H1 (cell line): ENCODE results near the gene CAPN9. TPM values are rescaled to one million over a fixed set of nuclear protein-coding genes. Genes with fewer than 3 reads are reported as not detected.

Experiments used
- CTCF ChIA-PET: fragments of 300-600 bp; sonication (Branson Sonifier 250); formaldehyde crosslinking; loops from one replicate; lab custom pipeline; 2021; ENCODE audit not compliant: partially characterized antibody; lab: Charles Lee
- POLR2A ChIA-PET: fragments of 300-600 bp; sonication (Branson Sonifier 250); formaldehyde crosslinking; loops from one replicate; lab custom pipeline; 2021; ENCODE audit warnings: inconsistent platforms; ENCODE audit not compliant: partially characterized antibody; lab: Charles Lee
- DNase-seq, 2 experiments: peaks; one replicate each; pipeline versions ENCODE4 v3.0.0 to v3.0.0-alpha.2; 2010 to 2022; ENCODE audit warnings: low spot score in 2 of 2, low read depth in 1 of 2, mixed read lengths in 1 of 2
- FAIRE-seq: peaks from 2 replicates; lab custom pipeline; 2011; peaks lifted over from hg19 to GRCh38; lab: Jason Lieb, UNC
- H2AFZ ChIP-seq: 2 replicates; pipeline ENCODE4 v1.8.1; 2012; ENCODE audit warnings: low read length, inconsistent platforms
- H2AK5ac ChIP-seq: 2 replicates; pipeline ENCODE4 v1.6.1; 2013; ENCODE audit warnings: low read depth, low read length
- H2BK120ac ChIP-seq: replicated peaks from 2 replicates; pipeline ENCODE3; 2013; ENCODE audit warnings: low read depth, low read length, inconsistent platforms
- H2BK12ac ChIP-seq: 2 replicates; pipeline ENCODE4 v1.6.1; 2013; ENCODE audit warnings: low read depth, low read length
- H2BK15ac ChIP-seq: 2 replicates; pipeline ENCODE4 v1.6.1; 2013; ENCODE audit warnings: low read length
- H2BK20ac ChIP-seq: 2 replicates; pipeline ENCODE4 v1.6.1; 2013; ENCODE audit warnings: low read length
- H2BK5ac ChIP-seq: 2 replicates; pipeline ENCODE4 v1.6.1; 2013; ENCODE audit warnings: low read depth, low read length
- H3K14ac ChIP-seq: 2 replicates; pipeline ENCODE4 v1.6.1; 2013; ENCODE audit warnings: inconsistent platforms; ENCODE audit not compliant: insufficient read length
- H3K18ac ChIP-seq: 2 replicates; pipeline ENCODE4 v1.6.1; 2013; ENCODE audit warnings: low read length; ENCODE audit errors: extremely low read depth
- H3K23ac ChIP-seq: 2 replicates; pipeline ENCODE4 v1.6.1; 2013; ENCODE audit warnings: inconsistent platforms; ENCODE audit not compliant: insufficient read length
- H3K23me2 ChIP-seq: 2 replicates; pipeline ENCODE4 v1.6.1; 2013; ENCODE audit warnings: low read depth, low read length
- H3K27ac ChIP-seq: 2 replicates; pipeline ENCODE4 v1.6.1; 2011; ENCODE audit warnings: low read depth, low read length, inconsistent platforms
- H3K27me3 ChIP-seq, 4 experiments: replicated peaks in 1 of 4; 1 replicate in 1 of 4; 2 replicates in 3 of 4; pipeline versions ENCODE4 v1.6.1 to v1.8.1; 2011 to 2013; ENCODE audit warnings: low read length in 3 of 4, mild to moderate bottlenecking in 3 of 4, inconsistent platforms in 2 of 4, mixed read lengths in 2 of 4, moderate library complexity in 1 of 4; ENCODE audit not compliant: control insufficient read depth in 3 of 4, insufficient read depth in 3 of 4; ENCODE audit errors: extremely low read depth in 1 of 4
- H3K36me3 ChIP-seq, 4 experiments: 2 replicates each; pipeline versions ENCODE4 v1.6.1 to v1.8.1; 2011 to 2013; ENCODE audit warnings: mild to moderate bottlenecking in 4 of 4, low read length in 3 of 4, moderate library complexity in 2 of 4, control low read depth in 1 of 4, inconsistent platforms in 1 of 4; ENCODE audit not compliant: insufficient read depth in 4 of 4, control insufficient read depth in 2 of 4
- H3K4ac ChIP-seq: replicated peaks from 2 replicates; pipeline ENCODE3; 2013; ENCODE audit warnings: low read length, low read depth, mixed read lengths, inconsistent platforms; ENCODE audit not compliant: insufficient read length
- H3K4me1 ChIP-seq, 4 experiments: replicated peaks in 1 of 4; 1 replicate in 1 of 4; 2 replicates in 3 of 4; pipeline versions ENCODE4 v1.6.1 to v1.8.1; 2011 to 2013; ENCODE audit warnings: low read length in 3 of 4, inconsistent platforms in 2 of 4, mixed read lengths in 1 of 4; ENCODE audit not compliant: insufficient read depth in 4 of 4, control insufficient read depth in 3 of 4
- H3K4me2 ChIP-seq, 2 experiments: 2 replicates each; pipeline versions ENCODE4 v1.6.1 to v1.8.1; 2011 to 2013; ENCODE audit warnings: low read depth in 2 of 2, low read length in 2 of 2, control low read depth in 1 of 2, inconsistent platforms in 1 of 2, mild to moderate bottlenecking in 1 of 2; ENCODE audit not compliant: insufficient read depth in 1 of 2
- H3K4me3 ChIP-seq, 4 experiments: fragments of 200-600, 300-600 bp in 1 of 4; sonication (generic), shearing (Covaris generic), sonication (Bioruptor Twin) in 1 of 4; 2 replicates each; pipeline versions ENCODE4 v1.5.1 to v1.8.1; 2011 to 2016; ENCODE audit warnings: low read length in 4 of 4, low read depth in 3 of 4, control low read depth in 2 of 4, inconsistent platforms in 2 of 4, mild to moderate bottlenecking in 2 of 4, mixed read lengths in 1 of 4, moderate library complexity in 1 of 4; ENCODE audit not compliant: insufficient read depth in 2 of 4; ENCODE audit errors: extremely low read depth in 1 of 4
- H3K56ac ChIP-seq: replicated peaks from 2 replicates; pipeline ENCODE3; 2013; ENCODE audit warnings: low read depth, mild to moderate bottlenecking, mixed read lengths, low read length, inconsistent platforms; ENCODE audit not compliant: insufficient read length
- H3K79me1 ChIP-seq: 2 replicates; pipeline ENCODE4 v1.6.1; 2013; ENCODE audit warnings: low read depth, low read length, control low read depth
- H3K79me2 ChIP-seq, 2 experiments: 2 replicates each; pipeline versions ENCODE4 v1.6.1 to v1.8.1; 2012 to 2013; ENCODE audit warnings: low read length in 2 of 2, mild to moderate bottlenecking in 2 of 2, inconsistent platforms in 1 of 2; ENCODE audit not compliant: insufficient read depth in 2 of 2, control insufficient read depth in 1 of 2
- H3K9ac ChIP-seq, 4 experiments: replicated peaks in 1 of 4; 1 replicate in 1 of 4; 2 replicates in 3 of 4; pipeline versions ENCODE4 v1.6.1 to v1.8.1; 2011 to 2013; ENCODE audit warnings: low read depth in 3 of 4, low read length in 3 of 4, control low read depth in 2 of 4, mild to moderate bottlenecking in 2 of 4, moderate library complexity in 2 of 4, inconsistent platforms in 1 of 4; ENCODE audit errors: extremely low read depth in 1 of 4
- H3K9me3 ChIP-seq, 2 experiments: 2 replicates each; pipeline versions ENCODE4 v1.6.1 to v1.8.1; 2012 to 2013; ENCODE audit warnings: mild to moderate bottlenecking in 2 of 2, moderate library complexity in 2 of 2, control low read depth in 1 of 2, inconsistent platforms in 1 of 2, low read depth in 1 of 2, low read length in 1 of 2, mixed read lengths in 1 of 2; ENCODE audit not compliant: insufficient read depth in 2 of 2
- H4K20me1 ChIP-seq, 2 experiments: replicated peaks in 1 of 2; 2 replicates each; pipeline versions ENCODE3 to v1.8.1; 2011 to 2013; ENCODE audit warnings: inconsistent platforms in 2 of 2, low read length in 2 of 2, mild to moderate bottlenecking in 1 of 2; ENCODE audit not compliant: insufficient read depth in 2 of 2, control insufficient read depth in 1 of 2
- H4K5ac ChIP-seq: 2 replicates; pipeline ENCODE4 v1.6.1; 2013; ENCODE audit warnings: low read length, low read depth, mixed read lengths, inconsistent platforms; ENCODE audit not compliant: insufficient read length
- H4K8ac ChIP-seq: 2 replicates; pipeline ENCODE4 v1.8.0; 2013; ENCODE audit warnings: mild to moderate bottlenecking, moderate library complexity, low read length, inconsistent platforms; ENCODE audit not compliant: insufficient read depth; ENCODE audit errors: extremely low read depth
- H4K91ac ChIP-seq: replicated peaks from 2 replicates; pipeline ENCODE3; 2013; ENCODE audit warnings: low read length, mixed read lengths, inconsistent platforms; ENCODE audit not compliant: insufficient read length
- CBX8 ChIP-seq: fragments of 300-800, 300-1000 bp; sonication (generic); IDR thresholded peaks from 2 replicates; pipeline ENCODE4 v1.7.1; 2016; ENCODE audit warnings: low read depth, low read length, borderline replicate concordance
- WGBS, 2 experiments: shearing (Covaris generic) in 1 of 2; methylation state at CpG; one replicate each; pipeline versions ENCODE4 v1.1.6 to v1.1.7; 2013 to 2015; ENCODE audit warnings: low lambda C conversion rate in 2 of 2, mixed read lengths in 2 of 2, inconsistent platforms in 1 of 2, low coverage in 1 of 2, missing lambda C conversion rate in 1 of 2; ENCODE audit not compliant: insufficient replicate concordance in 2 of 2, insufficient coverage in 1 of 2, insufficient read length in 1 of 2; ENCODE audit errors: extremely low coverage in 1 of 2, missing lambda C conversion rate in 1 of 2; 5-methylcytosine and 5-hydroxymethylcytosine counted together
- polyA plus RNA-seq, 7 experiments: library from polyadenylated mRNA; depleted of rRNA in 3 of 7; stranded (reverse) in 5 of 7; unstranded in 2 of 7; fragments of >200 nt in 5 of 7; fragments of 200-250 nt in 2 of 7; gene quantifications; 1 replicate in 5 of 7; 2 replicates in 1 of 7; 4 replicates in 1 of 7; pipeline versions ENCODE4 v1.2.1 to v1.2.3, GENCODE V29; 2011 to 2013; ENCODE audit warnings: missing spikeins in 2 of 7, mixed read lengths in 2 of 7
- total RNA-seq: library from RNA; stranded (reverse); fragmentation: NEBNext Ultra II Directional; extraction: Animal tissue kit (Norgen Biotek cat#: 25700); gene quantifications from 2 replicates; pipeline ENCODE4 v1.2.1, GENCODE V29; 2021

Gene CAPN9
- total and polyA plus RNA-seq, 2 of the 8 experiments (the other 6 are each of a cell fraction or from before 2014, with no cell fraction given), result 0.22 to 0.76 TPM

DNA sequence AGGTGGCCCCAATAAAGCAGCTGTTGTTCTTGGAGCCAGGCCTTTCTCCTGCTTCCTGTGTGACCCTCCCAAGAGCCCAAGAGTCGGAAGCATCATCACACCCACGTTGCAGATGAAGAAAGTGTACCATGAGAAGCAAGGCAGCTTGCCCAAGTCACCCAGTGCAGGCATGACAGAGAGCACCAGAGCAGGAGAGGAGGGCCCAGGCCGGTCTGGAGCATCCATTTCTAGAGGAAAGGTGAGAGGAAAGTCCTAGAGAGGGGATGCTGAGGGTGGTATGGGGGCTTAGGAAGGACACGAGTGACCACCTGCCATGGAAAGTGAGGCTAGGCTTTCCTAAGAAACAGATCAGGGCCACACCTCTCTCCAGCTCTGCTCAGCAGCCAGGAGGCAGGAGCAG, 74.2 kb downstream of the CAPN9 start:
- Histone ChIP-seq H2BK15ac (no peak overlapping the region), H3K4me1 (no peaks in the 10 kb centered on the region), H3K18ac (no peak overlapping the region), H3K36me3 (no peaks in the 10 kb centered on the region), H3K56ac (no peak overlapping the region), H2BK20ac (no peak overlapping the region), H3K14ac (no peak overlapping the region), H3K79me1 (no peaks in the 10 kb centered on the region), H3K4ac (no peak overlapping the region), H3K27me3 (no peaks in the 10 kb centered on the region; a peak in 2 of 7 replicates), H3K9me3 (no peaks in the 10 kb centered on the region), H4K20me1 (peaks cover 0 to 1% of the 10 kb centered on the region in 2 experiments), H3K27ac (no peak overlapping the region), H3K79me2 (no peaks in the 10 kb centered on the region), H4K5ac (no peak overlapping the region), H2AFZ (no peak overlapping the region), H3K4me2 (no peak overlapping the region), H2AK5ac (no peak overlapping the region), H2BK120ac (no peak overlapping the region), H3K4me3 (no peak overlapping the region), H2BK5ac (no peak overlapping the region), H3K9ac (no peak overlapping the region), H4K91ac (no peak overlapping the region), H3K23me2 (no peaks in the 10 kb centered on the region), H3K23ac (no peak overlapping the region), H2BK12ac (no peak overlapping the region), H4K8ac (no peak overlapping the region; the same call in 1 of the 2 replicates)
- no peak for TF ChIP-seq CBX8
- ChIA-PET CTCF (interaction anchor here (1.3 kb wide), 2 partner anchors 18 to 178 kb away, joined by 3 to 5 read pairs; no protein-coding TSS in a partner anchor), POLR2A (no interaction called here)
- no peak for FAIRE-seq
- WGBS, 2 experiments, result 76% methylated on average over 4 of the region's 4 CpGs; no CpG with 5 or more reads in 1 of the 2 experiments
- no peak for DNase-seq
